ENCODE results near the gene JMY.
A peak's percentile ranks its signal among the peaks of the same experiment; 100 is the strongest.

JMY gene, protein sequence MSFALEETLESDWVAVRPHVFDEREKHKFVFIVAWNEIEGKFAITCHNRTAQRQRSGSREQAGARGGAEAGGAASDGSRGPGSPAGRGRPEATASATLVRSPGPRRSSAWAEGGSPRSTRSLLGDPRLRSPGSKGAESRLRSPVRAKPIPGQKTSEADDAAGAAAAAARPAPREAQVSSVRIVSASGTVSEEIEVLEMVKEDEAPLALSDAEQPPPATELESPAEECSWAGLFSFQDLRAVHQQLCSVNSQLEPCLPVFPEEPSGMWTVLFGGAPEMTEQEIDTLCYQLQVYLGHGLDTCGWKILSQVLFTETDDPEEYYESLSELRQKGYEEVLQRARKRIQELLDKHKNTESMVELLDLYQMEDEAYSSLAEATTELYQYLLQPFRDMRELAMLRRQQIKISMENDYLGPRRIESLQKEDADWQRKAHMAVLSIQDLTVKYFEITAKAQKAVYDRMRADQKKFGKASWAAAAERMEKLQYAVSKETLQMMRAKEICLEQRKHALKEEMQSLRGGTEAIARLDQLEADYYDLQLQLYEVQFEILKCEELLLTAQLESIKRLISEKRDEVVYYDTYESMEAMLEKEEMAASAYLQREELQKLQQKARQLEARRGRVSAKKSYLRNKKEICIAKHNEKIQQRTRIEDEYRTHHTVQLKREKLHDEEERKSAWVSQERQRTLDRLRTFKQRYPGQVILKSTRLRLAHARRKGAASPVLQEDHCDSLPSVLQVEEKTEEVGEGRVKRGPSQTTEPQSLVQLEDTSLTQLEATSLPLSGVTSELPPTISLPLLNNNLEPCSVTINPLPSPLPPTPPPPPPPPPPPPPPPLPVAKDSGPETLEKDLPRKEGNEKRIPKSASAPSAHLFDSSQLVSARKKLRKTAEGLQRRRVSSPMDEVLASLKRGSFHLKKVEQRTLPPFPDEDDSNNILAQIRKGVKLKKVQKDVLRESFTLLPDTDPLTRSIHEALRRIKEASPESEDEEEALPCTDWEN

DNA sequence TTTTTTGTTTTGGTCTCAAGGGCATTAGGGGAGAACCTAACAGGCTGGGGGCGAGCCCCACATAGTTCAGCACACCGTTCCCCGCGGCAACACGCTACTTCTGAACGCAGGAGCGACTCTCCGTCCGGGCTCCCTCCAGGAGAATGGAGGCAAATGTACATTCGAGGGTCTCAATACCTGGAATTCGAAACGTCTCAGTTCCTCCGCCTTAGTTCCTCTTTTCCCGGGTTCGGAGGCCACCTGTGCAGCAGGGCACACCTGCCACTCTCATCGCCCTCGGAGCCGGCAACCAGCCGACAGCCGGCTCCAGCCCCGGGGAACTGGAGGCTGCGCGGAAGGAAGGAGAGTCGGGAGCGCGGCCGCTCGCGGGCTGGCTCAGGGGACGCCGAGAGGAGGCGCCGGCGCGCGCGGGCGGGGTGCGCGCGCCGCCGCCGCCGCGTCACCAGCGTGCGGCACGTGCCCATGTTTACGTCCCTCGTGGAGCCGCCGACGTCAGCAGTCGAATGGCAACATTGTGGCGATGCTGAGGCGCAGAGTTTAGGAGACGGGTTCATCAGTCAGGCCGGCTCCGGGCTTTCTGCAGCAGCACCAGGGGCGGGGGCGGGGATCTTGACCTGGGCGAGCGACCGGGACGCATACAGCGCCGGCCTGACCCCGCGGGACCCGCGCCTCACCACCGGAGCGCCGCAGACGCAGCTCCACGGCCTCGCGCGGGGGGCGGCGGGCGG lies at the start of gene JMY:
TSS of gene JMY (plus strand) at position 498 of the 728 bp plus-strand sequence. CDS start 520 bp downstream, outside the sequence.
- no peaks in the 10 kb centered on the region for H3K36me3 ChIP-seq (ENCODE audit: low read depth)
- H3K9me3 ChIP-seq (ENCODE audit: severe bottlenecking), result no peaks in the 10 kb centered on the region
- peaks cover 7% of the 10 kb centered on the region for H3K4me1 ChIP-seq (ENCODE audit: insufficient read depth, poor library complexity, severe bottlenecking)
- peak within 1 kb of the TSS; percentile 64 for H3K27ac ChIP-seq (ENCODE audit: poor library complexity, severe bottlenecking)
- peak within 1 kb of the TSS; percentile 85 for H3K4me3 ChIP-seq (ENCODE audit: severe bottlenecking)
- peak; percentile 87 for DNase-seq (ENCODE audit: low spot score)
- peak; percentile 69 for ATAC-seq (ENCODE audit: low read depth)
- no peaks in the 10 kb centered on the region for H3K27me3 ChIP-seq (ENCODE audit: insufficient read depth, poor library complexity, severe bottlenecking)
- TF ChIP-seq, protein P1, sequence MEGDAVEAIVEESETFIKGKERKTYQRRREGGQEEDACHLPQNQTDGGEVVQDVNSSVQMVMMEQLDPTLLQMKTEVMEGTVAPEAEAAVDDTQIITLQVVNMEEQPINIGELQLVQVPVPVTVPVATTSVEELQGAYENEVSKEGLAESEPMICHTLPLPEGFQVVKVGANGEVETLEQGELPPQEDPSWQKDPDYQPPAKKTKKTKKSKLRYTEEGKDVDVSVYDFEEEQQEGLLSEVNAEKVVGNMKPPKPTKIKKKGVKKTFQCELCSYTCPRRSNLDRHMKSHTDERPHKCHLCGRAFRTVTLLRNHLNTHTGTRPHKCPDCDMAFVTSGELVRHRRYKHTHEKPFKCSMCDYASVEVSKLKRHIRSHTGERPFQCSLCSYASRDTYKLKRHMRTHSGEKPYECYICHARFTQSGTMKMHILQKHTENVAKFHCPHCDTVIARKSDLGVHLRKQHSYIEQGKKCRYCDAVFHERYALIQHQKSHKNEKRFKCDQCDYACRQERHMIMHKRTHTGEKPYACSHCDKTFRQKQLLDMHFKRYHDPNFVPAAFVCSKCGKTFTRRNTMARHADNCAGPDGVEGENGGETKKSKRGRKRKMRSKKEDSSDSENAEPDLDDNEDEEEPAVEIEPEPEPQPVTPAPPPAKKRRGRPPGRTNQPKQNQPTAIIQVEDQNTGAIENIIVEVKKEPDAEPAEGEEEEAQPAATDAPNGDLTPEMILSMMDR (IDR thresholded peaks at IDR 0.05; ENCODE audit: poor library complexity, severe bottlenecking), result peak; percentile 38

DNA sequence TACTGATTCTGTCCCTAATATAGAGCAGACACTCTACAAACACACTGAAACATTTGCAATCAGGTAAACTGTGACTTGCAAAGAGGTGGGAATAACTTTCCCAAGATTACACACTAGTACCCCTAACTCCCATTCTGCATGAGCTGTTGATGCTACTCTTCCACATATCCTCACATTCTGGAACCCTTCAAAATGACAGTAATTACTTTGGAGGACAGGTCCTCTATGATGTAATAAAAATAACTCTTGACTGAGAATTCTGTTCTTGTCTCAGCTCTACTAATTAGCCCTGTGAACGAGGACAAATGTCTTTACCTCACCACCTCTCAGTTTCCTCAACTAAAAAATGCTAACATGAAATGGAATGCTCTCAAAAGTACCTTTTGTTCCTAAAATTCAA lies 49.5 kb upstream of the JMY start:
- Histone ChIP-seq H3K4me3 (ENCODE audit: severe bottlenecking) (no peak overlapping the region), H3K4me1 (ENCODE audit: insufficient read depth, poor library complexity, severe bottlenecking) (peaks cover 17% of the 10 kb centered on the region), H3K27ac (ENCODE audit: poor library complexity, severe bottlenecking) (no peak overlapping the region), H3K27me3 (ENCODE audit: insufficient read depth, poor library complexity, severe bottlenecking) (no peaks in the 10 kb centered on the region), H3K36me3 (ENCODE audit: low read depth) (no peaks in the 10 kb centered on the region), H3K9me3 (ENCODE audit: severe bottlenecking) (no peaks in the 10 kb centered on the region)
- ATAC-seq (ENCODE audit: low read depth) (no peak), DNase-seq (ENCODE audit: low spot score) (no peak)
- TF ChIP-seq, protein P1 (IDR thresholded peaks at IDR 0.05; ENCODE audit: poor library complexity, severe bottlenecking), result no peak

DNA sequence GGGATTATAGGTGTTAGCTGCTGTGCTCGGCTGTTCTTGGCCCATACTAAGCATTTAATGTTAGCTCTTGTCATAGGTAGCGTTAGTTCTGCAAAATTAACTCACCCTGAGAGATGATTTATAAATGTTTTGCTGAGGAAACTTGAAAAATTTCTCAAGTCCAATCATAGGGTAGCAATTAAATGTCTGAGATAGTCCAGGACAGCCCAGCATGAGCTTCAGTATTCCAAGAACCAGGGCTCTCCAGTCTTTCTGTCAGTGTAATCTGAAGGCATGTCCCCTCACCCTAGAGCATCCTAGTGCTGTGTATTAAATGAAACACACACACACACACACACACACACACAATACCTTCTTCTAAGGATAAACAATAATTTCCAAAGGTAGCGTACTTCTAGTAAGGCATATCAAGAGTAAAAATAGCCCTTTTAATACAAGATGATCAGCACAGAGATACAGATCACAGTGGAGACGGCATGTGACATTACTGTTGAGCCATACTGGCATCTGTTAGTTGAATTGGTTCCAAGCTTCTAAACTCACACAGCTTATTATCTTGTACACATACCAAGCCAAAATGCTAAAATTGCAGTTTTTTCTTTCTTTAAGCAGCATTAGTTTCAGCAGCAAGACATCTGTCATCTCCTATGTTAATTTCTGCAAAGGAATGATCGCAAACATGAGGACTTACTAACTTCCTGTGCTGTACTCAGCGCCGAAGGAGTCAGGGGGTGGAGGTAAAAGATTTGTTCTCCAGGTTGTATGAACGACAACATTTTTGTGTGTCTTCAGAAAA lies 46.3 kb upstream of the JMY start:
- TF ChIP-seq, protein P1 (IDR thresholded peaks at IDR 0.05; ENCODE audit: poor library complexity, severe bottlenecking), result no peak
- no peak for DNase-seq (ENCODE audit: low spot score)
- Histone ChIP-seq H3K9me3 (ENCODE audit: severe bottlenecking) (no peaks in the 10 kb centered on the region), H3K27ac (ENCODE audit: poor library complexity, severe bottlenecking) (no peak overlapping the region), H3K4me3 (ENCODE audit: severe bottlenecking) (no peak overlapping the region), H3K27me3 (ENCODE audit: insufficient read depth, poor library complexity, severe bottlenecking) (no peaks in the 10 kb centered on the region), H3K36me3 (ENCODE audit: low read depth) (no peaks in the 10 kb centered on the region), H3K4me1 (ENCODE audit: insufficient read depth, poor library complexity, severe bottlenecking) (peaks cover 5% of the 10 kb centered on the region)
- no peak for ATAC-seq (ENCODE audit: low read depth)

DNA sequence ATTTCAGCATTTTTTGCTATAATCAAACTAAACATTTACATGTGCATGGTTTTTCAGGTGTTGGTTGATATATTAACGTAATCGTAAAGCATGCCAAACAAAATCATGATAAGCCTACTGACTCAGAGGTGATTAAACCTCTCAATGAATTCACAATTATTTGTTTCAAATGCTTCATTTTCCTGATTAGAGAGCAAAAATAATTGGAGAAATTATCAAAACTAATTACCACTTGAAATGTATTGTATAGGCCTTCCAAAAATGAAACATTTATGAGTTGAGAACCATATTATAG lies 45.7 kb upstream of the JMY start:
- H3K9me3 ChIP-seq (ENCODE audit: severe bottlenecking), result no peaks in the 10 kb centered on the region
- H3K4me3 ChIP-seq (ENCODE audit: severe bottlenecking), result no peak overlapping the region
- ATAC-seq (ENCODE audit: low read depth) (no peak), DNase-seq (ENCODE audit: low spot score) (no peak)
- no peak overlapping the region for H3K27ac ChIP-seq (ENCODE audit: poor library complexity, severe bottlenecking)
- TF ChIP-seq, protein P1 (IDR thresholded peaks at IDR 0.05; ENCODE audit: poor library complexity, severe bottlenecking), result no peak
- H3K27me3 ChIP-seq (ENCODE audit: insufficient read depth, poor library complexity, severe bottlenecking), result no peaks in the 10 kb centered on the region
- H3K4me1 ChIP-seq (ENCODE audit: insufficient read depth, poor library complexity, severe bottlenecking), result peaks cover 5% of the 10 kb centered on the region
- H3K36me3 ChIP-seq (ENCODE audit: low read depth), result no peaks in the 10 kb centered on the region

All from RWPE2 (cell line).